ENCODE results near the gene ZNF160.

GRCh38 chr19:53123400-53123799 lies 20.2 kb upstream of the ZNF160 start:
- no peak for TF ChIP-seq RFX5 (IDR thresholded peaks at IDR 0.05; ENCODE audit: borderline replicate concordance, low read depth, low read length)
- no peak for TF ChIP-seq RXRA (IDR thresholded peaks at IDR 0.05; ENCODE audit: insufficient read depth, low read depth, low read length)
- no peak for TF ChIP-seq CTCF (IDR thresholded peaks at IDR 0.05; ENCODE audit: control extremely low read depth in 1 of 3, insufficient read depth in 1 of 3, low read depth in 1 of 3, low read length in 3 of 3)
- no peak for TF ChIP-seq BRCA1 (IDR thresholded peaks at IDR 0.05; ENCODE audit: low read depth, low read length)
- no peak for TF ChIP-seq POLR2AphosphoS5 (IDR thresholded peaks at IDR 0.05; ENCODE audit: low read depth, low read length)

All from H1 (cell line).